Fibroblast of the aortic adventitia (primary cell): ENCODE data around the gene GPR78. TPM values are rescaled to one million over a fixed set of nuclear protein-coding genes. Genes with fewer than 3 reads are reported as not detected.

Experiments used
- DNase-seq: peaks from one replicate; pipeline ENCODE4 v3.0.0-alpha.2; 2010; ENCODE audit warnings: low read depth
- H3K4me3 ChIP-seq: 2 replicates; pipeline ENCODE4 v1.5.1; 2011; ENCODE audit warnings: low read depth, mild to moderate bottlenecking, control low read depth, low read length, moderate library complexity
- total RNA-seq: library from RNA; depleted of rRNA; stranded (reverse); fragments of >200 nt; gene quantifications from 2 replicates; pipeline ENCODE4 v1.2.3, GENCODE V29; 2012; ENCODE audit warnings: low replicate concordance
- TF ChIP-seq, protein P1 (sequence below): IDR thresholded peaks from 2 replicates; pipeline ENCODE4 v1.5.1; 2011; ENCODE audit warnings: mild to moderate bottlenecking, low read length, control low read depth, inconsistent platforms; ENCODE audit not compliant: insufficient read depth

Gene GPR78
- total RNA-seq, 1 donor: 0.36 TPM

DNA sequence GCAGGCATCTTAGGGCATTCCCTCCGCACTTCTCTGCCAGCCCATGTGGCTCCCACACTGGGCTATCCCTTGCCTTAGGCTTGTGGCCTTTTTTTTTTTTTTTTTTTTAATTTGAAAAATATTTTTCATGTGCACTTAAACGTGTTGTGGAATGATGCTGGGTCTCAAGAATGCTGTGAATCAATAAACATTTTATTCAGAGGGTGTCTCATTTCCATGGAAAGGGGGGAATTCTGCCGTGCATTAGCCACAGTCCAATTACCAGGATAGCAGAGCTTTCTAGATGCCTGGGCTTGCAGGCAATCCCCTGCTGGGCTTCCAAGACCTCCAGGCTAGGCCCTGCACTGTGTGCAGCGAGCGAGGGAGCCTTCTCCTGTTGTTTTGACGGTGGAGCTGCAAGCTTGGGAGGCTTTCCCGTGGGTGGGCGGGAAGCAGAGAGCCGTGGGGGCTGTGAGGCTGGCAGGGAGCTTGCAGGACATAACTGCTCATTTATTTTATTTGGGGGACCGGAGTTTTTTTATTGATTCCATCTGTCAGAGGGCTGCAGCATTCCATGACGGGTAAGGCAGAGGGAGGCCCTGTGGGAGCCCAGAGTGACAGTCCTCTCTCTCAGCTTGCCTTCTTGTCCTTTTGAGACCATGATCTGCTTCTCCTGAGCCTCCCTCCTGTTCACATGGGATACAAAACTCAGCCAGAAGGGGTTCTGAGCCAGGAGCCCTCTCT, 9.8 kb downstream of the GPR78 start:
- H3K4me3 ChIP-seq: no peak overlapping the region
- TF ChIP-seq, protein P1, sequence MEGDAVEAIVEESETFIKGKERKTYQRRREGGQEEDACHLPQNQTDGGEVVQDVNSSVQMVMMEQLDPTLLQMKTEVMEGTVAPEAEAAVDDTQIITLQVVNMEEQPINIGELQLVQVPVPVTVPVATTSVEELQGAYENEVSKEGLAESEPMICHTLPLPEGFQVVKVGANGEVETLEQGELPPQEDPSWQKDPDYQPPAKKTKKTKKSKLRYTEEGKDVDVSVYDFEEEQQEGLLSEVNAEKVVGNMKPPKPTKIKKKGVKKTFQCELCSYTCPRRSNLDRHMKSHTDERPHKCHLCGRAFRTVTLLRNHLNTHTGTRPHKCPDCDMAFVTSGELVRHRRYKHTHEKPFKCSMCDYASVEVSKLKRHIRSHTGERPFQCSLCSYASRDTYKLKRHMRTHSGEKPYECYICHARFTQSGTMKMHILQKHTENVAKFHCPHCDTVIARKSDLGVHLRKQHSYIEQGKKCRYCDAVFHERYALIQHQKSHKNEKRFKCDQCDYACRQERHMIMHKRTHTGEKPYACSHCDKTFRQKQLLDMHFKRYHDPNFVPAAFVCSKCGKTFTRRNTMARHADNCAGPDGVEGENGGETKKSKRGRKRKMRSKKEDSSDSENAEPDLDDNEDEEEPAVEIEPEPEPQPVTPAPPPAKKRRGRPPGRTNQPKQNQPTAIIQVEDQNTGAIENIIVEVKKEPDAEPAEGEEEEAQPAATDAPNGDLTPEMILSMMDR: no peak
- no peak for DNase-seq

DNA sequence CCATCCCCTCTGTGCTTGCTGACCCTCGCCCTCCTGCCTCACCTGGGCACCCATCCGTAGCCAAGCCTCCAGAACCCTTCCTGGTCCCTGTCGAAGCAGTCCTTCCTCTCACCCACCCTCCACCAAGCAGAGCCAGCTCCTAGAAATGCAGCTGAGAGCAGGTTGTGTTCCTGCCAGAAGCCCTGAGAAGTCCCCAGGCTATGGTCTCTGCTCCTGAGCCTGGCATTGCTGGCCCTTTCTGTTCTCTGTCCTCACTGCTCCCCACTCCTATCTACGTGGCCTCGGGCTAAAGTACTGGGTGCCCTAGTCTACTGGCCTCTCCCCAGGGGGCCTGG, 10.3 kb downstream of the GPR78 start:
- DNase-seq: no peak
- TF ChIP-seq, protein P1: no peak

GRCh38 chr4:8591114-8591513, 10.9 kb downstream of the GPR78 start:
- no peak for DNase-seq
- TF ChIP-seq, protein P1: no peak

More for the DNA sequence above, 10.3 kb downstream of the GPR78 start:
- H3K4me3 ChIP-seq: no peak overlapping the region

DNA sequence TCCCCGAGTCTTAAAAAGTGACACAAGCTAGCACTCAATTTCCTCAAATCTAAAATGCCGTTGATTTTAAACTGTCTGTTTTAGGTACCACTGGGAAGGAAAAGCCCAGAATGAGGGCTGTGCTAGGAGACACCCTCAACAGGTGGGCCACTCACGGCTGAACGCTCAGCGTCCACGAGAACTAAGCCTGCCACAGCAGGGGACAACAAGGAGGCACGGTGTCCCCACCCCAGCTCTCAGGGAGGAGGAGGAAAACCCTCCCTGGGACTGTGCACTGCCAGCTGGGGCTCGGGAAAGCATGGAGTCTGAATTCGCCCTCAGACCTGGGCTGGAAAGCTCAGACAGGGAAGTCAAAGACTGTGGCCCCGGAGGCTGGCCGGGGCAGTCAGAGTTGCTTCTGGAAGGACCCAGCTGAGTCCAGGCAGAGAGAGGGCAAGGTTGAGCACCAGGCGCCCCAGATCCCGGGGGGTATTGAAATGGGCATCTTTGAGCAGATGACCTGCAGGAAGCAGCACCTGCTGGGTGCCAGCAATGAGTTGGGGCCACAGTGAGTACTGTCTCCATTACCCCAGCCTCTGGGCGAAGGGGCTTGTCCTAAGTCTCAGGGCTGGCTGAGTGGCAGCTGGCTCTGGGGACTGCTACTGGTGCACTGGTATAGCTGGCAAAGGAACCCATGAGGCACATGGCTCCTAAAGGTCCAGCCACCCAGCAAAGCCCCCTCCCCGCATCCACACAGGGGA, 11.6 kb downstream of the GPR78 start:
- no peak overlapping the region for H3K4me3 ChIP-seq
- DNase-seq: no peak

More at GRCh38 chr4:8591114-8591513, 10.9 kb downstream of the GPR78 start:
- H3K4me3 ChIP-seq: no peak overlapping the region

DNA sequence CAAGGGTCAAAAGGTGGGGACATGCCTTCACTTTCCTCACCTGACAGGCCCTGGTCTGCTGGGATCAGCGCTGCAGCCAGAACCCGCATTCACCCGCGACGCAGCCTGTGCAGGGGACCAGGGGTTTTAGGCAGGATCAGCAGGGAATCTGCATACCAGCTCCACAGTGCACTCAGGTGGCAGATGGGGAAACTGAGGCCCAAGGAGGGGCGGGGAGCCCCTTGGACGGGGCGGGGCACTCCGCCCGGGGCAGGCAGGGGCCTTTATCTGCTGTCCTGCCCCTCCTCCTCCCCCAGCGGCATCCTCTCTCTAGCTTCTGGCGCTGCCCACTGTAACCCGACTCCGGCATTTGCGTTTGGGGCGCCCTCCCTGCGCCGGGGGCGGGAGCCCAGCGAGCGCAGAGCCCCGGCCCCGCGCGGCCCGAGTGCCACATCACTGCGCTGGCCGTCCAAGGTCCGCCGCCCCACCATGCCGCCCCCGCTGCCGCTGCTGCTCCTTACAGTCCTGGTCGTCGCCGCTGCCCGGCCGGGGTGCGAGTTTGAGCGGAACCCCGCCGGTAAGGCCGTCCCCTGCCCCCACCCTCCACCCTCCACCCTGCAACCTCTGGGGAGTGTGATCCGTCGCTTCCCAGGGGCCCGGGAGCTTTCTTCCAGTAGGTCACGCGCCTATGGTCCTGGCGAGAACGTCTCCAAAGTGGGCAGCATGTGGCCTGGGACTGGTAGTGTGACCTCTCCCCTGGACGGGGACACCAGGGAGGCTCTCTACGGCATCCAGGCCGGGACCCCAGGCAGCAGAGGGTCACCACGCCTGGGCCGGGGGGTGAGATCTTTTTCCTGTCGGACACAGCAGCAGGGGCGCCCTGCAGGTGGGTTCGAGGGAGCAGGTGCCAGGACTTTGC, 12.4 kb downstream of the GPR78 start, which contains the start of gene CPZ:
Gene CPZ (plus strand): TSS at position 400 of the 898 bp plus-strand sequence. CDS start 69 bp downstream, at position 469.
- peak; percentile 38 for DNase-seq
- TF ChIP-seq, protein P1: no peak
- H3K4me3 ChIP-seq: peak within 1 kb of the TSS; percentile 62

More for the DNA sequence above, 11.6 kb downstream of the GPR78 start:
- TF ChIP-seq, protein P1: no peak
